Prostate gland (tissue), 2 donors: ENCODE results near the gene DUSP19. TPM values are rescaled to one million over a fixed set of nuclear protein-coding genes. Genes with fewer than 3 reads are reported as not detected.

Experiments
- DNase-seq: peaks from one replicate; pipeline ENCODE4 v3.0.0-alpha.2; 2019; ENCODE audit warnings: low spot score
- H3K27ac ChIP-seq, 2 donors: fragments of 200-600 bp; sonication (generic); 2 replicates each; pipeline ENCODE4 v1.5.1; 2017 to 2019
- H3K27me3 ChIP-seq: fragments of 200-600 bp; sonication (generic); replicated peaks from 2 replicates; pipeline ENCODE4 v1.5.1; 2019; ENCODE audit not compliant: insufficient read depth
- H3K36me3 ChIP-seq, 2 donors: fragments of 200-600 bp; sonication (generic); 1 replicate in 1 of 2; 2 replicates in 1 of 2; pipeline versions ENCODE4 v1.5.1 to v1.8.1; 2017 to 2019
- H3K4me1 ChIP-seq: fragments of 200-600 bp; sonication (generic); replicated peaks from 2 replicates; pipeline ENCODE4 v1.5.1; 2019
- H3K4me3 ChIP-seq, 2 donors: fragments of 200-600 bp; sonication (generic); 2 replicates each; pipeline ENCODE4 v1.5.1; 2017 to 2019
- H3K9me3 ChIP-seq: fragments of 200-600 bp; sonication (generic); 2 replicates; pipeline ENCODE4 v1.5.1; 2017
- POLR2A ChIP-seq: fragments of 450-650 bp; IDR thresholded peaks from one replicate; pipeline ENCODE4 v1.6.1; 2016; ENCODE audit warnings: antibody characterized with exemption, mild to moderate bottlenecking
- POLR2AphosphoS5 ChIP-seq: sonication (generic); formaldehyde crosslinking; IDR thresholded peaks from one replicate; pipeline ENCODE4 v1.6.1; 2017; ENCODE audit warnings: antibody characterized with exemption
- WGBS: methylation state at CpG from one replicate; pipeline ENCODE4 v1.1.5; 2018; 5-methylcytosine and 5-hydroxymethylcytosine counted together
- intact Hi-C: fragments of 100-400 bp; cut with DNase I; formaldehyde crosslinking; loops from one replicate; pipeline ENCODE4 v1.14.2; 2022
- total RNA-seq, 2 donors: library from RNA; depleted of rRNA; stranded (reverse); fragments of >200 nt; gene quantifications; one replicate each; pipeline ENCODE4 v1.1.0, GENCODE V29; 2016
- TF ChIP-seq, protein P1 (sequence below), 4 experiments: fragments of 200-600 bp in 2 of 4; fragments of 450-650 bp in 2 of 4; sonication (generic) in 2 of 4; IDR thresholded peaks; 1 replicate in 3 of 4; 2 replicates in 1 of 4; pipeline ENCODE4 v1.5.1; 2016 to 2019; ENCODE audit warnings: antibody characterized with exemption in 4 of 4, mild to moderate bottlenecking in 2 of 4, moderate library complexity in 2 of 4

The DUSP19 gene
- total RNA-seq, 2 donors from 2014 or later: 2.1 to 2.5 TPM

DNA sequence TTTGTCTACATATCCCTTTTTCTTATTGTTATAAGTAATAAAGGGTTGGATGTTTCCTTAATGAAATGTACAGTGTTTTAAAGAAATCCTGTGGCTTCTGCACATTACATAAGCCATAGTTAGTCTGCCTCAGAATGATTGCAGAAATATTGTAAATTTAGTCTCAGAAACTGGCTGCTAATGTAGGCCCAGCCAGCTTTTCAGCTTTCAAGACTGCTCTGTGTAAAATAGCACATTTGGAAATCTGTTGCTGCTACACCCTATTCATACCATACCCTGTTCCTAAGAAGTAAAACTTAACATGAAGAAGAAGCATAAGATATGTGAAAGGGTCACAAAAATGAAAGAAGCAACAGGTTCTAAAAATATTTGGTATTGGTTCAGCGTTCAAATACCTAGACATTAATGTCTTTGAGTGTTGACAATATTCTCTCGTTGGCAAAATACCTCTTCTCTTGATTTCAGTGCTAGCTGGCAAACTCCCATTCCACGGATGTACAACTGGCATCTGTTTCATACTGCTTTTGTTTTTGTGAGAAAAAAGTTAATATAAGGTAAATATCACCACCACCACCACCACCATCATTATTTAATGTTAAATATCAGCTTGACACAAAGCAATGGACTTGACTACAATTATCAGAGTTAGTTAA, 21.1 kb upstream of the DUSP19 start:
- intact Hi-C loops: no loop called here
- Histone ChIP-seq H3K9me3 (no peaks in the 10 kb centered on the region), H3K36me3 (no peaks in the 10 kb centered on the region), H3K4me3 (no peak overlapping the region), H3K4me1 (no peaks in the 10 kb centered on the region), H3K27ac (no peak overlapping the region), H3K27me3 (no peaks in the 10 kb centered on the region)
- WGBS: 45% methylated on average over 3 of the region's 3 CpGs
- TF ChIP-seq, protein P1, sequence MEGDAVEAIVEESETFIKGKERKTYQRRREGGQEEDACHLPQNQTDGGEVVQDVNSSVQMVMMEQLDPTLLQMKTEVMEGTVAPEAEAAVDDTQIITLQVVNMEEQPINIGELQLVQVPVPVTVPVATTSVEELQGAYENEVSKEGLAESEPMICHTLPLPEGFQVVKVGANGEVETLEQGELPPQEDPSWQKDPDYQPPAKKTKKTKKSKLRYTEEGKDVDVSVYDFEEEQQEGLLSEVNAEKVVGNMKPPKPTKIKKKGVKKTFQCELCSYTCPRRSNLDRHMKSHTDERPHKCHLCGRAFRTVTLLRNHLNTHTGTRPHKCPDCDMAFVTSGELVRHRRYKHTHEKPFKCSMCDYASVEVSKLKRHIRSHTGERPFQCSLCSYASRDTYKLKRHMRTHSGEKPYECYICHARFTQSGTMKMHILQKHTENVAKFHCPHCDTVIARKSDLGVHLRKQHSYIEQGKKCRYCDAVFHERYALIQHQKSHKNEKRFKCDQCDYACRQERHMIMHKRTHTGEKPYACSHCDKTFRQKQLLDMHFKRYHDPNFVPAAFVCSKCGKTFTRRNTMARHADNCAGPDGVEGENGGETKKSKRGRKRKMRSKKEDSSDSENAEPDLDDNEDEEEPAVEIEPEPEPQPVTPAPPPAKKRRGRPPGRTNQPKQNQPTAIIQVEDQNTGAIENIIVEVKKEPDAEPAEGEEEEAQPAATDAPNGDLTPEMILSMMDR (IDR thresholded peaks at IDR 0.05): no peak
- no peak for DNase-seq

DNA sequence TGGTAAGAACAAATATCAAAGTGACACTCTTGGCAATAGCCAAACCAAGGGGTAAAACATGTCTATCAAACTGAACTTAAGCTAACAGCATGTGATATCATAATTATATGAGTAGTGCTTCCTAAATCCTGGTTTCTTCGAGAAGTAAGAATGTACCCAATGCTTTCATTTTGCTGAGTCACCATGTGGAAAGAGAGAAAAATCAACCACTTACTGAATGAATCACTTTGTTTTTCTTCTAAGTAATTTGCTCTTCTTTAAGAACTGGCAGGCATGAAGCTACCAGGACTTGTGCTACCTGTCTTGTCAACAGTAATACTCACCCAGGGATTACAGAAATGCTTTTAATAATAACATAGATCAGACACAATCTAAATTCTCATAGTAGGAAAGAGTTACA, 19.0 kb upstream of the DUSP19 start:
- TF ChIP-seq POLR2A: no peak
- no peak for TF ChIP-seq POLR2AphosphoS5
- TF ChIP-seq, protein P1 (IDR thresholded peaks at IDR 0.05): no peak
- no peak for DNase-seq
- H3K9me3 ChIP-seq: no peaks in the 10 kb centered on the region
- 50% methylated on average over 1 of the region's 1 CpG for WGBS
- no peaks in the 10 kb centered on the region for H3K27me3 ChIP-seq
- H3K27ac ChIP-seq: no peak overlapping the region
- intact Hi-C loops: no loop called here
- H3K4me1 ChIP-seq: no peaks in the 10 kb centered on the region
- no peak overlapping the region for H3K4me3 ChIP-seq
- no peaks in the 10 kb centered on the region for H3K36me3 ChIP-seq

DNA sequence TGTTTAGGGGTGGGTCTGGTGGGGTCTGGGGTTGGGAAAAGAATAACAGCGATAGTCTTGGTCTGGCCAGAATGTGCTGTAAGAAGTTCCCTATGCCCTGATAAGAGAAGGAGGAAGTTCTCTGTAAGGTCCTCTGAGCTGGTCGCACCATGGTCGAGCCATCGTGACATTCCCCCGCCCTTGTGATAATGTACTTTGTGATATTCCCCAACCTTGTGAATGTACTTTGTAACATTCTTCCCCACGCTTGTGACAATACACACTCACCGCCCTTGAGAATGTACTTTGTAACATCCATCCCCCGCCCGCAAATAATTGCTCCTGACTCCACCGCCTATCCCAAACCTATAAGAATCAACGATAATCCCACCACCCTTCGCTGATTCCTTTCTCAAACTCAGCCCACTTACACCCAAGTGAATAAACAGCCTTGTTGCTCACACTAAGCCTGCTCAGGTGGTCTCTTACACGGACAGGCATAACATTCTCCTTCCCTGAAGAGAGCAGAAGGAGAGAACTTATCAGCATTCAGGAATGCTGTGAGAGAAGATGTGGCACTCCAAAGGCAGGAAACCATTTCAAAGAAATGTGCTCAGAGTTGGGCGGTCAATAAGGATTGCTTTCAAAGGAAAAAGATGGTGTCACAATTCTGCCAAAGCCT, 17.8 kb upstream of the DUSP19 start:
- intact Hi-C loops: no loop called here
- DNase-seq: no peak
- Histone ChIP-seq H3K36me3 (no peaks in the 10 kb centered on the region), H3K4me3 (no peak overlapping the region), H3K27me3 (no peaks in the 10 kb centered on the region), H3K27ac (no peak overlapping the region), H3K4me1 (no peaks in the 10 kb centered on the region), H3K9me3 (no peaks in the 10 kb centered on the region)
- TF ChIP-seq, protein P1 (IDR thresholded peaks at IDR 0.05): no peak
- TF ChIP-seq POLR2AphosphoS5 (no peak), POLR2A (no peak)
- 95% methylated on average over 14 of the region's 14 CpGs for WGBS

DNA sequence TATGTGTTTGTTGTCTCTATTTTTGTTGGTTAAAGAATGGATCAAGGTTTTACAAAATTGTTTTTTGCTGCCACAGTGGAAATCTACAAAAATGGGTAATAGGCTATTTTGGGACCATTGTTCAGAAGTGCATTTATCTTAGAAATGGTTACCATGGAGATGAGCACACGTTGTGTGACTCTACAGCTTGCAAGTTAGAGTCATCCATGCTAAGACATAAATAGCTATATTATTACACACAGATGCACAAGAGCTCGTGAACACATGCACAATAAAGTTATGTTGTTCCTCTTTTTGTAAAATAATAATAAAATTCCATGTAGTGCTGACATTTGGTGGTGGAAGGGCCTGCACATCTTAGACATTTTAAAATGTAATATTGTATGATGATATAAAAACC, 15.5 kb upstream of the DUSP19 start:
- DNase-seq: no peak
- intact Hi-C loops: no loop called here
- no peak overlapping the region for H3K27ac ChIP-seq
- H3K36me3 ChIP-seq: no peaks in the 10 kb centered on the region
- 31% methylated on average over 2 of the region's 2 CpGs for WGBS
- H3K4me3 ChIP-seq: no peak overlapping the region
- no peaks in the 10 kb centered on the region for H3K27me3 ChIP-seq
- H3K4me1 ChIP-seq: no peaks in the 10 kb centered on the region
- no peaks in the 10 kb centered on the region for H3K9me3 ChIP-seq
- TF ChIP-seq POLR2A (no peak), POLR2AphosphoS5 (no peak)
- TF ChIP-seq, protein P1 (IDR thresholded peaks at IDR 0.05): no peak

DNA sequence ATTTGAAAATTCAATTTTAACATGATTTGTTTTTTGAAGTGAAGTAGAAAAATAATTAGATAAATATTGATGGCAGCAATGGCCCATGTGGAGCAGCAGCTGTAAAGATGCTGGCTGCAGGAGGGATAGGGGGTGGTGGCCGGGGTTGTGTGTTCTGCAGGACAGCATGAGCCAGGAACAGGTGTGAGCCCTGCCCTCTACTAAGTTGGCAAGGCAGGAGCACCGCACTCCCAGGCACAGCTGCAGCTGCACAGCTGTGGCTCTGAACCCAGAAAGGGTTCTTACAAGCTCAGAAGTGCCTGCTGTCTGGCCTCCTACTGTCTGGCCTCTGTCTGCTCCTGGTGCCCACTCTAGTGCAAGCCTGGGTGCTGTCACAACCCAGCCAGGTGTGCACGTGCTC, 10.0 kb upstream of the DUSP19 start:
- intact Hi-C loops: no loop called here
- no peaks in the 10 kb centered on the region for H3K9me3 ChIP-seq

More for the DNA sequence above, 10.0 kb upstream of the DUSP19 start:
- Histone ChIP-seq H3K4me3 (no peak overlapping the region), H3K36me3 (no peaks in the 10 kb centered on the region), H3K27ac (no peak overlapping the region), H3K27me3 (no peaks in the 10 kb centered on the region), H3K4me1 (no peaks in the 10 kb centered on the region)
- no peak for TF ChIP-seq POLR2AphosphoS5
- TF ChIP-seq, protein P1 (IDR thresholded peaks at IDR 0.05): no peak
- no peak for TF ChIP-seq POLR2A
- 80% methylated on average over 3 of the region's 3 CpGs for WGBS
- no peak for DNase-seq
